Endothelial cell of umbilical vein (primary cell): ENCODE measurements around the gene POLR2H. TPM values are rescaled to one million over a fixed set of nuclear protein-coding genes. Genes with fewer than 3 reads are reported as not detected.

ENCODE experiments used
- BruUV-seq: library from RNA; stranded (reverse); fragments of 400-500 nt; replicated peaks from 2 replicates; lab custom pipeline; 2021; lab: Mats Ljungman, UMichigan
- CTCF ChIA-PET: fragments of 300-600, 350-600 bp; sonication (Branson Sonifier 250); formaldehyde crosslinking; loops from one replicate; lab custom pipeline; 2021; ENCODE audit warnings: antibody characterized with exemption, inconsistent platforms; lab: Charles Lee
- POLR2A ChIA-PET: fragments of 300-600, 350-600 bp; sonication (Branson Sonifier 250); formaldehyde crosslinking; loops from one replicate; lab custom pipeline; 2021; ENCODE audit warnings: antibody characterized with exemption, inconsistent platforms; lab: Charles Lee
- DNase-seq: peaks from one replicate; pipeline ENCODE4 v3.0.0-alpha.2; 2011; ENCODE audit warnings: low read depth, low spot score
- FAIRE-seq: peaks from 2 replicates; lab custom pipeline; 2011; peaks lifted over from hg19 to GRCh38; lab: Jason Lieb, UNC
- H2AFZ ChIP-seq: 2 replicates; pipeline ENCODE4 v1.6.0; 2012; ENCODE audit warnings: low read depth, low read length, control low read depth, inconsistent platforms
- H3K27ac ChIP-seq: 2 replicates; pipeline ENCODE4 v1.5.1; 2011; ENCODE audit warnings: low read depth, mild to moderate bottlenecking, control low read depth, low read length, moderate library complexity; ENCODE audit not compliant: insufficient read depth
- H3K27me3 ChIP-seq, 2 experiments: 2 replicates each; pipeline versions ENCODE4 v1.6.0 to v1.6.1; 2011; ENCODE audit warnings: low read length in 2 of 2, mixed read lengths in 1 of 2; ENCODE audit not compliant: control insufficient read depth in 2 of 2, insufficient read depth in 2 of 2
- H3K36me3 ChIP-seq, 2 experiments: 2 replicates in 1 of 2; 3 replicates in 1 of 2; pipeline ENCODE4 v1.5.1; 2011; ENCODE audit warnings: low read length in 2 of 2, mild to moderate bottlenecking in 1 of 2, moderate library complexity in 1 of 2; ENCODE audit not compliant: control insufficient read depth in 2 of 2, insufficient read depth in 2 of 2; ENCODE audit errors: extremely low read depth in 1 of 2
- H3K4me1 ChIP-seq: 3 replicates; pipeline ENCODE4 v1.5.1; 2011; ENCODE audit warnings: mild to moderate bottlenecking, low read length; ENCODE audit not compliant: control insufficient read depth, insufficient read depth; ENCODE audit errors: extremely low read depth
- H3K4me2 ChIP-seq: 2 replicates; pipeline ENCODE4 v1.6.1; 2011; ENCODE audit warnings: low read length, control low read depth, mixed read lengths; ENCODE audit not compliant: insufficient read depth
- H3K4me3 ChIP-seq, 3 experiments: fragments of 200-600 bp in 1 of 3; sonication (generic), shearing (Covaris generic) in 1 of 3; replicated peaks in 1 of 3; 2 replicates each; pipeline ENCODE4 v1.5.1; 2011 to 2016; ENCODE audit warnings: control low read depth in 3 of 3, low read length in 3 of 3, mild to moderate bottlenecking in 2 of 3, inconsistent platforms in 1 of 3, low read depth in 1 of 3, moderate library complexity in 1 of 3; ENCODE audit not compliant: insufficient read depth in 1 of 3
- H3K79me2 ChIP-seq: 2 replicates; pipeline ENCODE4 v1.6.0; 2012; ENCODE audit warnings: low read length, inconsistent platforms; ENCODE audit not compliant: control insufficient read depth, insufficient read depth
- H3K9ac ChIP-seq: replicated peaks from 2 replicates; pipeline ENCODE3; 2011; ENCODE audit warnings: low read length, control low read depth; ENCODE audit not compliant: insufficient read depth; ENCODE audit errors: extremely low read depth
- H3K9me1 ChIP-seq: replicated peaks from 3 replicates; pipeline ENCODE4 v1.6.0; 2011; ENCODE audit warnings: mild to moderate bottlenecking, low read length; ENCODE audit not compliant: control insufficient read depth, insufficient read depth; ENCODE audit errors: extremely low read depth
- H3K9me3 ChIP-seq: replicated peaks from 2 replicates; pipeline ENCODE4 v1.5.1; 2012; ENCODE audit warnings: low read length, inconsistent platforms; ENCODE audit not compliant: control insufficient read depth, insufficient read depth
- H4K20me1 ChIP-seq: replicated peaks from 2 replicates; pipeline ENCODE3; 2011; ENCODE audit warnings: mild to moderate bottlenecking, low read length; ENCODE audit not compliant: control insufficient read depth, insufficient read depth; ENCODE audit errors: extremely low read depth
- EZH2 ChIP-seq: IDR thresholded peaks from 2 replicates; pipeline ENCODE4 v1.6.1; 2012; ENCODE audit warnings: borderline replicate concordance, low read depth, mild to moderate bottlenecking, moderate library complexity, low read length, inconsistent platforms; ENCODE audit not compliant: severe bottlenecking
- FOS ChIP-seq: IDR thresholded peaks from 2 replicates; pipeline ENCODE4 v1.6.1; 2011; ENCODE audit warnings: mild to moderate bottlenecking, low read length, moderate library complexity, borderline replicate concordance; ENCODE audit not compliant: insufficient read depth
- GATA2 ChIP-seq: IDR thresholded peaks from 2 replicates; pipeline ENCODE4 v1.7.0; 2011; ENCODE audit warnings: low read depth, mild to moderate bottlenecking, moderate library complexity, mixed read lengths, low read length; ENCODE audit not compliant: insufficient read length, insufficient read depth
- JUN ChIP-seq: IDR thresholded peaks from 2 replicates; pipeline ENCODE4 v1.6.1; 2011; ENCODE audit warnings: borderline replicate concordance, low read depth; ENCODE audit not compliant: insufficient read length, insufficient read depth
- MYC ChIP-seq: IDR thresholded peaks from one replicate; pipeline ENCODE4 v1.6.1; 2011; ENCODE audit warnings: mild to moderate bottlenecking, low read depth, low read length
- POLR2A ChIP-seq: IDR thresholded peaks from 2 replicates; pipeline ENCODE4 v1.6.1; 2012; ENCODE audit warnings: low read depth, mild to moderate bottlenecking, control low read depth, low read length
- POLR2AphosphoS5 ChIP-seq: IDR thresholded peaks from 2 replicates; pipeline ENCODE4 v1.6.1; 2012; ENCODE audit warnings: low read depth, mild to moderate bottlenecking, control low read depth, low read length, moderate library complexity; ENCODE audit not compliant: insufficient read depth
- dilution Hi-C: fragments of 300-500 bp; cut with MboI; formaldehyde crosslinking; loops from one replicate; pipeline ENCODE4 v1.15.0; 2019; ENCODE audit warnings: low sequenced_read_pairs; ENCODE audit not compliant: extremely low pct_ligation_motif_present
- intact Hi-C: fragments of 100-400 bp; cut with micrococcal nuclease; formaldehyde crosslinking; loops from one replicate; pipeline ENCODE4 v1.10.0; 2022
- polyA plus RNA-seq, 4 experiments: library from polyadenylated mRNA; depleted of rRNA in 3 of 4; stranded (reverse) in 3 of 4; unstranded in 1 of 4; fragments of >200 nt; gene quantifications; 2 replicates each; pipeline versions ENCODE4 v1.2.1 to v1.2.3, GENCODE V29; 2011 to 2012; ENCODE audit warnings: missing spikeins in 1 of 4
- total RNA-seq: library from RNA; stranded (reverse); gene quantifications from 2 replicates; pipeline ENCODE4 v1.2.3, GENCODE V29; 2021
- TF ChIP-seq, protein P1 (sequence below), 2 donors: IDR thresholded peaks; 1 replicate in 1 of 2; 2 replicates in 1 of 2; pipeline ENCODE4 v1.5.1; 2011; ENCODE audit warnings: low read length in 2 of 2, mild to moderate bottlenecking in 2 of 2, moderate library complexity in 2 of 2, control low read depth in 1 of 2, inconsistent platforms in 1 of 2, low read depth in 1 of 2; ENCODE audit not compliant: insufficient read depth in 1 of 2; ENCODE audit errors: extremely low read depth in 1 of 2
- TF ChIP-seq, protein P2 (sequence below): IDR thresholded peaks from 2 replicates; pipeline ENCODE4 v1.6.1; 2011; ENCODE audit not compliant: insufficient read depth, insufficient read length

Gene POLR2H
- total and polyA plus RNA-seq, 2 donors (not counting 3 experiments of a cell fraction or from before 2014, with no cell fraction given), result 89.0 to 276 TPM

DNA sequence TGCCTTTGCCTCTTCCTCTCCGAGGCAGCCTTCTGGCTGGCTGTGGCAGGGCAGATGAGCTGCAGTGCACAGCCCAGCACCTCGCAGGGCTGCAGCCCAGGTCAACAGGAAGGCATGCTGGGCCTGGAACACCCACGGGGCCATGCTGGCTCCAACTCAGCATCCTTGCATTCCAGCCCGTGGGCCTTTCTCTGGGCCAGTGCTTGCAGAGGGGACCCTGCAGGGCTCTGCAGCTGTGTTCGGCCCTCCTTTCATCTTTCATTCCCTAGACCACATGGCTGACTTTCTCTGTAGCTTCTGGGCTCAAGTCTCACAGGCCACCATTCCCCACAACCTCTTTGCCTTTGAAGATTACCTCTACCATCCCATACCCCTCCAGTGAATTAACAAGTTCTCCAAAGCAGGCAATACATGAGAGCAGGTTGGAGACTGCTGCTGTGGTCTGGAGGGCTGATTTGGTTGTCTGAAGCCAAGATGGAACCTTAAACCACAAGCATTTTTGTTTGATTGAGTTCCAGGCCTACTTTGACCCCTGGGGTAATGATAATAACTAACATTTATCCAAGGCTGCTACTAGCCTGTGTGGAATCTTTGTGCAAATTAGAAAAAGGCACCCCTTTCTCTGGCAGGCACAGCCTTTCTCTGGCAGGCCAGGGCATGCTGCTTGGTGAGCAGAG lies 18.2 kb upstream of the POLR2H start:
- Histone ChIP-seq H3K27me3 (no peaks in the 10 kb centered on the region), H3K27ac (no peak overlapping the region), H3K4me3 (no peak overlapping the region), H3K36me3 (peaks cover 6 to 25% of the 10 kb centered on the region in 2 experiments), H4K20me1 (no peaks in the 10 kb centered on the region), H3K9me3 (no peaks in the 10 kb centered on the region), H3K79me2 (peaks cover 18% of the 10 kb centered on the region), H3K4me1 (peaks cover 16% of the 10 kb centered on the region), H3K9me1 (no peaks in the 10 kb centered on the region), H3K4me2 (no peak overlapping the region), H2AFZ (no peak overlapping the region), H3K9ac (no peak overlapping the region)
- no TSS peak for BruUV-seq
- ChIA-PET POLR2A (no interaction called here), CTCF (interaction anchor here (0.7 to 0.8 kb wide), 2 partner anchors 10 to 1536 kb away, joined by 3 read pairs; no protein-coding TSS in a partner anchor)
- intact Hi-C loops (no loop called here), dilution Hi-C loops (no loop called here)
- FAIRE-seq (no peak), DNase-seq (no peak)
- no peak for TF ChIP-seq EZH2
- no peak for TF ChIP-seq POLR2A
- TF ChIP-seq POLR2AphosphoS5, result no peak
- TF ChIP-seq, protein P1, sequence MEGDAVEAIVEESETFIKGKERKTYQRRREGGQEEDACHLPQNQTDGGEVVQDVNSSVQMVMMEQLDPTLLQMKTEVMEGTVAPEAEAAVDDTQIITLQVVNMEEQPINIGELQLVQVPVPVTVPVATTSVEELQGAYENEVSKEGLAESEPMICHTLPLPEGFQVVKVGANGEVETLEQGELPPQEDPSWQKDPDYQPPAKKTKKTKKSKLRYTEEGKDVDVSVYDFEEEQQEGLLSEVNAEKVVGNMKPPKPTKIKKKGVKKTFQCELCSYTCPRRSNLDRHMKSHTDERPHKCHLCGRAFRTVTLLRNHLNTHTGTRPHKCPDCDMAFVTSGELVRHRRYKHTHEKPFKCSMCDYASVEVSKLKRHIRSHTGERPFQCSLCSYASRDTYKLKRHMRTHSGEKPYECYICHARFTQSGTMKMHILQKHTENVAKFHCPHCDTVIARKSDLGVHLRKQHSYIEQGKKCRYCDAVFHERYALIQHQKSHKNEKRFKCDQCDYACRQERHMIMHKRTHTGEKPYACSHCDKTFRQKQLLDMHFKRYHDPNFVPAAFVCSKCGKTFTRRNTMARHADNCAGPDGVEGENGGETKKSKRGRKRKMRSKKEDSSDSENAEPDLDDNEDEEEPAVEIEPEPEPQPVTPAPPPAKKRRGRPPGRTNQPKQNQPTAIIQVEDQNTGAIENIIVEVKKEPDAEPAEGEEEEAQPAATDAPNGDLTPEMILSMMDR (IDR thresholded peaks at IDR 0.05; ENCODE audit: extremely low read depth in 1 of 2, insufficient read depth in 1 of 2, low read depth in 1 of 2, low read length in 2 of 2), result no peak
- no peak for TF ChIP-seq MYC
- TF ChIP-seq JUN, result no peak
- TF ChIP-seq GATA2, result no peak
- TF ChIP-seq, protein P2, sequence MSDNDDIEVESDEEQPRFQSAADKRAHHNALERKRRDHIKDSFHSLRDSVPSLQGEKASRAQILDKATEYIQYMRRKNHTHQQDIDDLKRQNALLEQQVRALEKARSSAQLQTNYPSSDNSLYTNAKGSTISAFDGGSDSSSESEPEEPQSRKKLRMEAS, result no peak
- TF ChIP-seq FOS, result no peak
